Measurements from ENCODE around the gene CYFIP2.

The CYFIP2 gene

GRCh38 chr5:157289164-157289819, 23.4 kb downstream of the CYFIP2 start:
- no peak overlapping the region for H3K27ac ChIP-seq (ENCODE audit: low read depth, low read length, poor library complexity, severe bottlenecking)
- H2AFZ ChIP-seq (ENCODE audit: low read length), result no peak overlapping the region
- H3K27me3 ChIP-seq (ENCODE audit: insufficient read depth, low read length), result no peaks in the 10 kb centered on the region
- peaks cover 87% of the 10 kb centered on the region for H3K36me3 ChIP-seq (ENCODE audit: insufficient read depth, low read length)
- H3F3A ChIP-seq (ENCODE audit: insufficient read depth, low read length), result no peaks in the 10 kb centered on the region
- no peaks in the 10 kb centered on the region for H3K9me2 ChIP-seq (ENCODE audit: low read depth, low read length)
- no peak for TF ChIP-seq EZH2 (IDR thresholded peaks at IDR 0.05; ENCODE audit: borderline replicate concordance, low read length)
- no peak for TF ChIP-seq CTCF (IDR thresholded peaks at IDR 0.05; ENCODE audit: low read length)
- no peaks in the 10 kb centered on the region for H3K9me3 ChIP-seq (ENCODE audit: low read length)
- H3K79me2 ChIP-seq (ENCODE audit: insufficient read depth, low read length), result peaks cover 15% of the 10 kb centered on the region
- H3K4me3 ChIP-seq (ENCODE audit: low read depth, low read length, poor library complexity, severe bottlenecking), result no peak overlapping the region
- no peak overlapping the region for H3K4me2 ChIP-seq (ENCODE audit: low read length)
- peaks cover 21% of the 10 kb centered on the region for H3K4me1 ChIP-seq (ENCODE audit: insufficient read depth, low read length, severe bottlenecking)
- H4K20me1 ChIP-seq (ENCODE audit: insufficient read depth, low read length), result no peaks in the 10 kb centered on the region
- H3K9ac ChIP-seq (ENCODE audit: low read length), result no peak overlapping the region

GRCh38 chr5:157290156-157290980, 24.4 kb downstream of the CYFIP2 start:
- no peak overlapping the region for H3K4me2 ChIP-seq (ENCODE audit: low read length)

More at GRCh38 chr5:157290156-157290980, 24.4 kb downstream of the CYFIP2 start:
- peak overlapping the region; percentile 24 for H3K27ac ChIP-seq (ENCODE audit: low read depth, low read length, poor library complexity, severe bottlenecking)
- H3K79me2 ChIP-seq (ENCODE audit: insufficient read depth, low read length), result peaks cover 5% of the 10 kb centered on the region; the same call in 1 of the 2 replicates
- no peaks in the 10 kb centered on the region for H3K27me3 ChIP-seq (ENCODE audit: insufficient read depth, low read length)
- no peaks in the 10 kb centered on the region for H3K9me3 ChIP-seq (ENCODE audit: low read length)
- no peak overlapping the region for H3K4me3 ChIP-seq (ENCODE audit: low read depth, low read length, poor library complexity, severe bottlenecking)
- H2AFZ ChIP-seq (ENCODE audit: low read length), result no peak overlapping the region
- H3K9me2 ChIP-seq (ENCODE audit: low read depth, low read length), result no peaks in the 10 kb centered on the region
- peaks cover 16% of the 10 kb centered on the region for H3K4me1 ChIP-seq (ENCODE audit: insufficient read depth, low read length, severe bottlenecking)
- no peaks in the 10 kb centered on the region for H3F3A ChIP-seq (ENCODE audit: insufficient read depth, low read length)
- no peaks in the 10 kb centered on the region for H4K20me1 ChIP-seq (ENCODE audit: insufficient read depth, low read length)
- no peak overlapping the region for H3K9ac ChIP-seq (ENCODE audit: low read length)
- H3K36me3 ChIP-seq (ENCODE audit: insufficient read depth, low read length), result peaks cover 90% of the 10 kb centered on the region
- TF ChIP-seq EZH2 (IDR thresholded peaks at IDR 0.05; ENCODE audit: borderline replicate concordance, low read length) (no peak), CTCF (IDR thresholded peaks at IDR 0.05; ENCODE audit: low read length) (no peak)
